Neuron (in vitro differentiated cells): ENCODE data around the gene BOLA1.

Experiments
- H2AFZ ChIP-seq: one replicate; pipeline ENCODE4 v1.6.1; 2013; ENCODE audit warnings: low read depth, mild to moderate bottlenecking, inconsistent platforms, low read length, moderate library complexity
- H3K27me3 ChIP-seq: one replicate; pipeline ENCODE4 v1.6.1; 2013; ENCODE audit warnings: low read length; ENCODE audit not compliant: insufficient read depth
- H3K36me3 ChIP-seq: one replicate; pipeline ENCODE4 v1.6.1; 2013; ENCODE audit warnings: low read length; ENCODE audit not compliant: insufficient read depth
- H3K4me1 ChIP-seq: one replicate; pipeline ENCODE4 v1.6.1; 2013; ENCODE audit warnings: low read length; ENCODE audit not compliant: insufficient read depth
- H3K4me3 ChIP-seq: 2 replicates; pipeline ENCODE4 v1.5.1; 2013; ENCODE audit warnings: mild to moderate bottlenecking, low read length, moderate library complexity
- H3K9me3 ChIP-seq: one replicate; pipeline ENCODE4 v1.6.1; 2013; ENCODE audit warnings: low read length

BOLA1 gene

GRCh38 chr1:149942207-149942606 lies 42.8 kb downstream of the BOLA1 start:
- Histone ChIP-seq H3K27me3 (no peaks in the 10 kb centered on the region), H3K4me1 (peaks cover 14% of the 10 kb centered on the region), H3K36me3 (peaks cover 30% of the 10 kb centered on the region), H3K4me3 (no peak overlapping the region), H3K9me3 (no peaks in the 10 kb centered on the region), H2AFZ (no peak overlapping the region)

GRCh38 chr1:149942885-149943284 lies 43.5 kb downstream of the BOLA1 start:
- Histone ChIP-seq H3K4me1 (peaks cover 11% of the 10 kb centered on the region), H3K36me3 (peaks cover 37% of the 10 kb centered on the region), H3K27me3 (no peaks in the 10 kb centered on the region), H2AFZ (no peak overlapping the region), H3K9me3 (no peaks in the 10 kb centered on the region), H3K4me3 (no peak overlapping the region)

GRCh38 chr1:149945206-149945605 lies 45.8 kb downstream of the BOLA1 start:
- Histone ChIP-seq H2AFZ (no peak overlapping the region), H3K4me1 (peaks cover 5% of the 10 kb centered on the region), H3K9me3 (no peaks in the 10 kb centered on the region), H3K4me3 (no peak overlapping the region), H3K36me3 (peaks cover 57% of the 10 kb centered on the region), H3K27me3 (no peaks in the 10 kb centered on the region)

- Histone ChIP-seq H3K4me3 (no peak overlapping the region), H3K9me3 (no peaks in the 10 kb centered on the region), H2AFZ (no peak overlapping the region), H3K36me3 (peaks cover 47% of the 10 kb centered on the region), H3K4me1 (no peaks in the 10 kb centered on the region), H3K27me3 (no peaks in the 10 kb centered on the region)
Observed at GRCh38 chr1:149949911-149950310, 50.5 kb downstream of the BOLA1 start.
